Epithelial cell of proximal tubule (primary cell): ENCODE measurements around the gene HEMK1. TPM values are rescaled to one million over a fixed set of nuclear protein-coding genes. Genes with fewer than 3 reads are reported as not detected.

Source experiments
- DNase-seq: peaks from one replicate; pipeline ENCODE4 v3.0.0-alpha.2; 2011; ENCODE audit warnings: low read depth
- H3K4me3 ChIP-seq: 2 replicates; pipeline ENCODE4 v1.5.1; 2011; ENCODE audit warnings: low read depth, mild to moderate bottlenecking, low read length
- total RNA-seq: library from RNA; depleted of rRNA; stranded (reverse); fragments of >200 nt; gene quantifications from 2 replicates; pipeline ENCODE4 v1.2.3, GENCODE V29; 2015
- TF ChIP-seq, protein P1 (sequence below): conservative IDR thresholded peaks from 2 replicates; pipeline ENCODE4 v1.5.1; 2012; ENCODE audit warnings: low read depth, mild to moderate bottlenecking, low read length

HEMK1 gene
- total RNA-seq, 1 donor from 2014 or later, result 13.7 TPM

DNA sequence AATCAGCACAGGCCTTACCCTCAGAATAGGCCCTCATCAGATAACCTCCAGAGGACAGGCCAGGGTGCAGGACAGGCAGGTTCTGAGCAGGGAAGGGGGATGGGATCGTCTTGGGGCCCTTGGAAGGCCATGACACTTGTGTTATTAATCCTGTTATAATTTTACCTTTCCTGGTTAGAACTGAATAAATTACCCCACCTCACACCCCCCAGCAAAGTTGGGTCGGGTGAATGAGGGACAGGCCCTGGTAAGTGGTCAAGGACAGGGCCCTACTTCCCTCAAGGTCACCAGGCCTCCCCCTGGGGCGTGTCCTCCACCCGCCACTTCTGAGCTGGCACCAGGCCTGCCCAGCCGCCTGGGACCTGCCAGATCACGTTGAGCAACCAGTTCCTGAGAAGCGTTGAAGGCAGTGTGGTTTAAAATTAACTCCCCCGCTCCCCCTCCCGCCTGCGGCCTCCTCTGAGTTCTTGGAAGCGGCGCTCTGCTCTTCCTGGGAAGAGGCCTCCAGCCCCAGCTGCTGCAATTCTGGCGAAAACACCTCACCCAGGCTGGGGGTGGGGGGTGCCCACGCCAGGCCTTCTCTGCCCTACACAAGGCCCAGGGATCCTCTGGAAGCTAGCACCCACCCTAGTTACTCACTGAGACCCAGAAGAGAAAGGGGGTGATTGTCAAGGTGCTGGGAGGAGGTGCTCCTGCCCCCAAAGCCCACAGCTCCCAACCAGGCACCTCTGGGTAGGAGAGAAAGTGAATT is 31.7 kb downstream of the HEMK1 start:
- TF ChIP-seq, protein P1, sequence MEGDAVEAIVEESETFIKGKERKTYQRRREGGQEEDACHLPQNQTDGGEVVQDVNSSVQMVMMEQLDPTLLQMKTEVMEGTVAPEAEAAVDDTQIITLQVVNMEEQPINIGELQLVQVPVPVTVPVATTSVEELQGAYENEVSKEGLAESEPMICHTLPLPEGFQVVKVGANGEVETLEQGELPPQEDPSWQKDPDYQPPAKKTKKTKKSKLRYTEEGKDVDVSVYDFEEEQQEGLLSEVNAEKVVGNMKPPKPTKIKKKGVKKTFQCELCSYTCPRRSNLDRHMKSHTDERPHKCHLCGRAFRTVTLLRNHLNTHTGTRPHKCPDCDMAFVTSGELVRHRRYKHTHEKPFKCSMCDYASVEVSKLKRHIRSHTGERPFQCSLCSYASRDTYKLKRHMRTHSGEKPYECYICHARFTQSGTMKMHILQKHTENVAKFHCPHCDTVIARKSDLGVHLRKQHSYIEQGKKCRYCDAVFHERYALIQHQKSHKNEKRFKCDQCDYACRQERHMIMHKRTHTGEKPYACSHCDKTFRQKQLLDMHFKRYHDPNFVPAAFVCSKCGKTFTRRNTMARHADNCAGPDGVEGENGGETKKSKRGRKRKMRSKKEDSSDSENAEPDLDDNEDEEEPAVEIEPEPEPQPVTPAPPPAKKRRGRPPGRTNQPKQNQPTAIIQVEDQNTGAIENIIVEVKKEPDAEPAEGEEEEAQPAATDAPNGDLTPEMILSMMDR, result no peak
- DNase-seq, result peak; percentile 87
- no peak overlapping the region for H3K4me3 ChIP-seq

DNA sequence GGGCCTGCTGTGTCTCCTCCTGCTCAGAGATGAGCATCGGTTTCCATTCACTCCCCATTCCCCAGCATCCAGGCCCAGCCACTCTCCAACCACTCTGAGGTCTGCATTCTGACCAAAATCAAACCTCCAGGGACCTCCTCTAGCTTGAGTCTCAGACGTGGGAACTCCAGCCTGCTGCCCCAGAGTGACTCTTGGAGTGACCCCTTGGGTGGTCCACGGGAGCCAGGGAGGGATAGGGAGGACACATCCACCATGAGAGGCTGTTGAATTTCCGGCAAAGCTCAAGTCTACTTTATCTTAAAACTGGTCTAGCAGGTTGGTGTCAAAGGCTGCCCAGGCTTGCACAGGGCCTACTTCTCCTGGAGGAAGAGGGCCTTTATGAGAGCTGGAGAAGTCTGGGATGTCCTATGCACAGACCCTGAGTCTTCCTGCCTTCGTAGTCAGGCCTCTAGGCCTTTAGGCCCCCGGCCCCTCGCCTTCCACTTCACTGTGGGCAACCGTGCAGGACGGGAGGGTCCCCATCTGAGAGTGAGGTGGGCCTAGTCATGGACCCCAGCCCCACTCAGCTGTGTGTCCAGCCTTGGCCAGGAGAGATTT is 33.4 kb downstream of the HEMK1 start:
- H3K4me3 ChIP-seq, result no peak overlapping the region
- no peak for DNase-seq
- TF ChIP-seq, protein P1, result no peak

DNA sequence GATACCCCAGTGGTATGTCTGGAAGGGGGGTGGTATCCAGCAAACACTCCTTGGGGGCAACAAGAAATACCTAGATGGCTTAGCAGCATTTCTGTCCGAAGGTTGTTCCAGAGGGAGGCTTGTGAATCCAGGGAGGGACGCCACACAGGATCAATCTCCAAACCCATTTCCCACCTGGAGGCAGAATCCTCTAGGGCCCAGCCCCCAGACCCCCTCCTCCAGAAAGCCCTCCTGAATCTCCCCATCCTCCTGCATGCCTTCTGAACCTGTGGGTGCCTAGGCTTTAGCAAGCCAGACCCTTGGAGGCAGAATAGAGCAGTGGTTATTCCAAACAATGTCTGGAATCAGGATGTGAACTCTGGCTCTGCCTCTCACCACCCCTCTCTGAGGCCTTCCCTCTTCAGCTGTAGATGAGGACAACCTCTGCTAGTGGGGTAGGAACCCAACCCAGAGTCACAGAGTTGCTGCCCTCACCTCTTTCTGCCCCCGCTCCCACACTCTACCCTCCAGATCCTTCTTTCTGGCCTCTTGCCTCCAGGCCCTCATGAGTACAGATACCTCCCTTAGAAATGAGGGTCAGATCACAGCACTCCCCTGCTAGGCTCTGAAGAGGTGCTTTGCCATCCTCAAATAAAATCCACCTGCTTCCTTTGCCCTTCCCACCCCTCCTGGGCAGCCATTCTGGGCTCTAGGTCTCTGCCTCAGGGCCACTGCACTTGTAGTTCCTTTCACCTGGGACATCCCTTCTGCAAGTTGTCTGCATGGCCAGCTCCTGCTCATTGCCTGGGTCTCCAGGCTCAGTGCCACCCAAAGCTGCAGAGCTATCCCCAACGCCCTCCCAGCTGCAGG is 34.2 kb downstream of the HEMK1 start:
- no peak for DNase-seq
- TF ChIP-seq, protein P1, result no peak

DNA sequence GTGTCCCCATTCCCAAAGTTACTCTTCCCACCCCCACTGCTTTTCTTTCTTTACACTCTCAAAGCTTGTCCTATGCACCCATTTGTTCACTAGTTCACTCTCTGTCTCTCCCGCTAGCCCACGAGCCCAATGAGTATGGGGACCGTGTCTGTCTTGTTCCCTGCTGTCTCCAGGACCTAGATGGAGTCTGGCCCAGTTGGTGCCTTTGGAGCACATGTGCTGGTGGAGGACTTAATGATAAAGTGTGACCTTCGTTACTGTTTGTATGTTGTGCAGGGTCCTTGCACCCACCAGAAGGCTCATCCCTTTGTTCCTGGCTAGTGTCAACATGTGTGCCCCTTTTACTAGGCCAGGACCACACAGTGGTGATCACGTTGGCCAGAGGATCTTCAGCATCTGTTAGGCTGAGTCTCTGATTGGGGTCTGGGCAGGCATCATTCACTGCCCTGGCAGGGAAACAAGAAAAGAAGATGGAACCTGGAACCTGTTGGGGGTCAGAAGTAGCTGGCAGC is 34.8 kb downstream of the HEMK1 start:
- DNase-seq, result no peak
- TF ChIP-seq, protein P1, result no peak
- H3K4me3 ChIP-seq, result no peak overlapping the region

More for the DNA sequence above, 34.2 kb downstream of the HEMK1 start:
- H3K4me3 ChIP-seq, result no peak overlapping the region

DNA sequence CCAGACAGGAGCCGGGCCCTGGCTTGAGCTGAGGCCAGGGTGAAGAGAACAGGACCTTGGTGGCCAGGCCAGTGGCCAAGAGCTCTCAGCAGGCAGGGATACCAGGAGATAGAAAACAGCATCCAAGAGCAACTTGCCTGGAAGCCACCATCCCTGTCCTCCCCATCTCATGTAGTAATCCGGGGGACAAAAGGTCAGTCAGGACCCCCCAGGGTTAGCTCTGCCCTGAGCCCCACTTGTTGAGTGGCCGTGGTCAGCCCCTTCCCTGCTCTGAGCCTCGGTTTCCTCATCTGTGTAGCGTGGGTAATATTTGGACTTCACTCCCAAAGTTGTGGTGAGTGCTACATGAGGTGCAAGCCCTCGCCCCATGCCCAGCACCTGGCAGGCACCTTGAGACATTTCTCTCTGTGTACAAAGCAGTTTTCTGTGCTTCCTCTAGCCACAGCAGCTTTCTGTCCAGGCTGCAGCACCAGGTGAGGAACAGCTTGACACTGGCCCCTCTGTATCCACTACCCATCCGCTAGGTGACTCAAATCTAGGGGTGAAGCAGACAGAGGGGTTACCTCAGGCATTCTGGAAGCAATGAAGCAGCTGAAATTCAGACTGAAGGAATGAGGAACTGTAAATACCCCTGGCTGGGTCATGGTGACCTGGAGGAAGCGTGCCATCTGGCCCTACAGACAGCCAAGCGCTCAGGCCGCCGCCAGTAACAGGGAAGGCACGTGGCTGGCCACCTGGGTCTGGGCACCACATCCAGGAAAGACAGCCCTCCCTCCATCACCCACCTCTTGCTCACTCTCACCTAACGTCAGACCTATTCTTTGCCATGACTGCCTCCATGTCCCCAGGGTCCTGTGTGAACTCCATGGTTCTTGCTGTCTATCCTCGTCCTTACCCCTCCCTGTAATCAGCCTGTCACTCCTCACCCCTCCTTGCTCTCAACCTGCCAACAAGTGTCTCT is 35.6 kb downstream of the HEMK1 start:
- no peak overlapping the region for H3K4me3 ChIP-seq
- no peak for DNase-seq
- TF ChIP-seq, protein P1, result no peak

DNA sequence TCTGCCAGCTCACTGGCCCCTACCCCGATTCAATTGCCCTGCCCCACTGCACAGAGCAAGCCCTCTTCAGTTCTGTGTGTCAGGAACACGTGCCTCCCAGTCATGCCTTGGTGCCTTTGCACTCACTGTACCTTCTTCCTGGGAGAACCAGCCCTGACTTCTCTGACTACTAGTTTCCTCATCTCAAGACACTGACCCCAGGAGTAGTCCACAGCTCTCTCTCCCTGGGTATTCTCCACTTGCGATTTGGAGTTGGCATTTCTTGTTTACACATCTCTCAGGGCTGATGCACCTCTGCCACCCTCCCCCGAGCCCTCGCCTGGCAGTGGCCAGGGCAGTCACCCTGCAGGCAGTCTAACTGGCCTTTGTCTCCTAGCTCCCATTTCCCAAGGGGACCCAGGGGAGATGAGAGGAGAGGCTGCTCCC is 36.6 kb downstream of the HEMK1 start:
- peak; percentile 80 for DNase-seq
- TF ChIP-seq, protein P1, result no peak

More for the DNA sequence above, 36.6 kb downstream of the HEMK1 start:
- H3K4me3 ChIP-seq, result no peak overlapping the region
